Testis (tissue), 3 donors: ENCODE measurements around the gene TAF1B. TPM values are rescaled to one million over a fixed set of nuclear protein-coding genes. Genes with fewer than 3 reads are reported as not detected.

Experiments used
- DNase-seq: peaks from one replicate; pipeline ENCODE4 v3.0.0-alpha.2; 2019
- H3K27ac ChIP-seq, 2 donors: fragments of 200-600 bp; sonication (generic); one replicate each; pipeline ENCODE4 v1.5.1; 2019
- H3K27me3 ChIP-seq: fragments of 200-600 bp; sonication (generic); one replicate; pipeline ENCODE4 v1.5.1; 2019
- H3K36me3 ChIP-seq: fragments of 200-600 bp; sonication (generic); one replicate; pipeline ENCODE4 v1.5.1; 2017; ENCODE audit warnings: low read depth; ENCODE audit errors: missing control alignments
- H3K4me1 ChIP-seq: fragments of 200-600 bp; sonication (generic); one replicate; pipeline ENCODE4 v1.5.1; 2019
- H3K4me3 ChIP-seq, 2 donors: fragments of 200-600 bp; sonication (generic); one replicate each; pipeline ENCODE4 v1.5.1; 2017 to 2019
- H3K9me3 ChIP-seq: fragments of 200-600 bp; sonication (generic); one replicate; pipeline ENCODE4 v1.5.1; 2017
- CTCF ChIP-seq, 3 experiments: fragments of 450-650 bp in 2 of 3; fragments of 200-600 bp in 1 of 3; sonication (generic) in 1 of 3; IDR thresholded peaks; one replicate each; pipeline ENCODE4 v1.5.1; 2016 to 2019; ENCODE audit warnings: antibody characterized with exemption in 3 of 3, mild to moderate bottlenecking in 2 of 3, moderate library complexity in 1 of 3
- POLR2A ChIP-seq: fragments of 450-650 bp; IDR thresholded peaks from one replicate; pipeline ENCODE4 v1.6.1; 2017; ENCODE audit warnings: antibody characterized with exemption, mild to moderate bottlenecking, moderate library complexity
- WGBS, 2 donors: methylation state at CpG; one replicate each; pipeline ENCODE4 v1.1.5; 2018; 5-methylcytosine and 5-hydroxymethylcytosine counted together
- intact Hi-C: fragments of 100-400 bp; cut with DNase I; formaldehyde crosslinking; loops from one replicate; pipeline ENCODE4 v1.15.1; 2023; ENCODE audit warnings: low total_unique reads
- polyA plus RNA-seq: library from polyadenylated mRNA; stranded (reverse); fragments of 350-450 nt; fragmentation: Illumina TruSeq; extraction: RNeasy Lipid Tissue Mini Kit (QIAGEN cat#74804); gene quantifications from one replicate; pipeline ENCODE4 v1.2.3, GENCODE V29; 2014; ENCODE audit warnings: low read depth, low replicate concordance; ENCODE audit not compliant: insufficient read depth
- total RNA-seq, 2 donors: library from RNA; depleted of rRNA; stranded (reverse); fragments of >200 nt; gene quantifications; one replicate each; pipeline ENCODE4 v1.2.3, GENCODE V29; 2016

The TAF1B gene
- total and polyA plus RNA-seq, 3 donors from 2014 or later = 13.3 to 22.0 (median 22.0) TPM

- H3K4me3 ChIP-seq = no peak overlapping the region
- no peaks in the 10 kb centered on the region for H3K9me3 ChIP-seq
- no peaks in the 10 kb centered on the region for H3K36me3 ChIP-seq
- intact Hi-C loops = no loop called here
- H3K27ac ChIP-seq = no peak overlapping the region
- no peak for DNase-seq
- TF ChIP-seq CTCF (IDR thresholded peaks at IDR 0.05) (no peak), POLR2A (no peak)
- 83 to 99% methylated on average over 11 to 19 of the region's 19 CpGs for WGBS, 2 donors
- peaks cover 1% of the 10 kb centered on the region for H3K4me1 ChIP-seq
- H3K27me3 ChIP-seq = no peaks in the 10 kb centered on the region
Observed at GRCh38 chr2:9808334-9809063, 34.8 kb upstream of the TAF1B start.

GRCh38 chr2:9809064-9809356, 34.3 kb upstream of the TAF1B start:
- Histone ChIP-seq H3K9me3 (no peaks in the 10 kb centered on the region), H3K36me3 (no peaks in the 10 kb centered on the region), H3K27me3 (no peaks in the 10 kb centered on the region), H3K4me1 (peaks cover 6% of the 10 kb centered on the region), H3K27ac (no peak overlapping the region), H3K4me3 (no peak overlapping the region)
- DNase-seq = peak; percentile 7
- TF ChIP-seq CTCF (IDR thresholded peaks at IDR 0.05) (no peak), POLR2A (no peak)
- intact Hi-C loops = no loop called here
- WGBS, 2 donors = 94% methylated on average over 4 of the region's 4 CpGs; no CpG with 5 or more reads in 1 of the 2 donors

- intact Hi-C loops = no loop called here
- DNase-seq = peak; percentile 4
- Histone ChIP-seq H3K36me3 (no peaks in the 10 kb centered on the region), H3K27me3 (no peaks in the 10 kb centered on the region), H3K27ac (no peak overlapping the region), H3K4me3 (no peak overlapping the region), H3K9me3 (no peaks in the 10 kb centered on the region), H3K4me1 (peaks cover 7% of the 10 kb centered on the region)
- TF ChIP-seq CTCF (IDR thresholded peaks at IDR 0.05) (no peak), POLR2A (no peak)
- WGBS, 2 donors = 85 to 96% methylated on average over 4 to 15 of the region's 15 CpGs
Observed at GRCh38 chr2:9809448-9810088, 33.7 kb upstream of the TAF1B start.

- DNase-seq = no peak
- Histone ChIP-seq H3K4me1 (peaks cover 7% of the 10 kb centered on the region), H3K36me3 (no peaks in the 10 kb centered on the region), H3K9me3 (no peaks in the 10 kb centered on the region), H3K27me3 (no peaks in the 10 kb centered on the region), H3K4me3 (no peak overlapping the region), H3K27ac (no peak overlapping the region)
- WGBS, 2 donors = 78 to 87% methylated on average over 5 of the region's 5 CpGs
- intact Hi-C loops = no loop called here
- no peak for TF ChIP-seq CTCF (IDR thresholded peaks at IDR 0.05)
- TF ChIP-seq POLR2A = no peak
Observed at GRCh38 chr2:9811216-9811615, 32.1 kb upstream of the TAF1B start.
